Liver (tissue), 9 donors: ENCODE data around the gene LRRFIP2. TPM values are rescaled to one million over a fixed set of nuclear protein-coding genes. Genes with fewer than 3 reads are reported as not detected.

Experiments
- DNase-seq: peaks from one replicate; pipeline ENCODE4 v3.0.0-alpha.2; 2017; ENCODE audit warnings: low spot score
- H3K27ac ChIP-seq, 2 donors: one replicate each; pipeline ENCODE4 v1.7.0; 2013; ENCODE audit warnings: inconsistent platforms in 2 of 2, low read length in 2 of 2, control low read depth in 1 of 2, low read depth in 1 of 2, mild to moderate bottlenecking in 1 of 2
- H3K27me3 ChIP-seq, 4 donors: one replicate each; pipeline versions ENCODE4 v1.6.1 to v1.7.0; 2013; ENCODE audit warnings: low read length in 3 of 4, inconsistent platforms in 1 of 4, mild to moderate bottlenecking in 1 of 4, moderate library complexity in 1 of 4; ENCODE audit not compliant: control insufficient read depth in 4 of 4, insufficient read depth in 4 of 4
- H3K36me3 ChIP-seq, 4 donors: one replicate each; pipeline versions ENCODE4 v1.6.1 to v1.7.0; 2013; ENCODE audit warnings: low read length in 3 of 4, mild to moderate bottlenecking in 3 of 4, low read depth in 1 of 4, moderate library complexity in 1 of 4; ENCODE audit not compliant: control insufficient read depth in 4 of 4, insufficient read depth in 3 of 4
- H3K4me1 ChIP-seq, 4 donors: one replicate each; pipeline versions ENCODE4 v1.6.1 to v1.7.0; 2013; ENCODE audit warnings: low read length in 3 of 4, mild to moderate bottlenecking in 3 of 4, moderate library complexity in 1 of 4; ENCODE audit not compliant: control insufficient read depth in 4 of 4, insufficient read depth in 4 of 4
- H3K4me3 ChIP-seq, 3 donors: one replicate each; pipeline versions ENCODE4 v1.6.1 to v1.7.0; 2013; ENCODE audit warnings: low read length in 3 of 3, control low read depth in 1 of 3, low read depth in 1 of 3, mild to moderate bottlenecking in 1 of 3
- H3K9ac ChIP-seq, 2 donors: one replicate each; pipeline ENCODE4 v1.7.0; 2013; ENCODE audit warnings: low read length in 2 of 2, mild to moderate bottlenecking in 2 of 2, moderate library complexity in 2 of 2, control low read depth in 1 of 2, low read depth in 1 of 2
- H3K9me3 ChIP-seq, 4 donors: one replicate each; pipeline versions ENCODE4 v1.6.1 to v1.7.0; 2013; ENCODE audit warnings: low read length in 3 of 4; ENCODE audit not compliant: control insufficient read depth in 4 of 4
- EGR1 ChIP-seq, 2 donors: IDR thresholded peaks; 2 replicates each; pipeline ENCODE4 v1.6.1; 2016 to 2018; ENCODE audit warnings: antibody characterized with exemption in 2 of 2, low read depth in 2 of 2
- FOXA1 ChIP-seq: IDR thresholded peaks from 2 replicates; pipeline ENCODE4 v1.6.1; 2016; ENCODE audit warnings: antibody characterized with exemption
- FOXA2 ChIP-seq: IDR thresholded peaks from 2 replicates; pipeline ENCODE4 v1.6.1; 2016; ENCODE audit warnings: antibody characterized with exemption
- GABPA ChIP-seq, 2 donors: IDR thresholded peaks in 1 of 2; conservative IDR thresholded peaks in 1 of 2; 2 replicates each; pipeline ENCODE4 v1.6.1; 2016; ENCODE audit warnings: antibody characterized with exemption in 2 of 2, mild to moderate bottlenecking in 1 of 2, moderate library complexity in 1 of 2
- HNF4A ChIP-seq, 2 donors: conservative IDR thresholded peaks; 2 replicates each; pipeline ENCODE4 v1.6.1; 2016; ENCODE audit warnings: antibody characterized with exemption in 2 of 2, mild to moderate bottlenecking in 2 of 2
- HNF4G ChIP-seq: IDR thresholded peaks from 2 replicates; pipeline ENCODE4 v1.6.1; 2016; ENCODE audit warnings: antibody characterized with exemption
- JUND ChIP-seq, 2 donors: IDR thresholded peaks; 2 replicates each; pipeline ENCODE4 v1.6.1; 2016; ENCODE audit warnings: antibody characterized with exemption in 2 of 2
- NR2F2 ChIP-seq: IDR thresholded peaks from 2 replicates; pipeline ENCODE4 v1.6.1; 2016; ENCODE audit warnings: antibody characterized with exemption
- RAD21 ChIP-seq, 2 donors: IDR thresholded peaks; 2 replicates each; pipeline ENCODE4 v1.6.1; 2016; ENCODE audit warnings: antibody characterized with exemption in 2 of 2, mild to moderate bottlenecking in 2 of 2
- RXRA ChIP-seq, 2 donors: IDR thresholded peaks; 2 replicates each; pipeline ENCODE4 v1.6.1; 2017 to 2018; ENCODE audit warnings: antibody characterized with exemption in 2 of 2, mild to moderate bottlenecking in 1 of 2
- TAF1 ChIP-seq: conservative IDR thresholded peaks from 2 replicates; pipeline ENCODE4 v1.6.1; 2016; ENCODE audit warnings: antibody characterized with exemption, mild to moderate bottlenecking
- WGBS: extraction: QIAGEN DNeasy Blood & Tissue Kit; methylation state at CpG from one replicate; pipeline ENCODE4 v1.1.7; 2013; 5-methylcytosine and 5-hydroxymethylcytosine counted together
- polyA plus RNA-seq, 2 donors: library from polyadenylated mRNA; stranded (reverse) in 1 of 2; unstranded in 1 of 2; fragments of 200-250 nt in 1 of 2; fragments of >200 nt in 1 of 2; fragmentation: Nextera tagmentation in 1 of 2; extraction: Ambion mirVana in 1 of 2; gene quantifications; one replicate each; pipeline versions ENCODE4 v1.2.1 to v1.2.3, GENCODE V29; 2013 to 2015
- total RNA-seq, 2 donors: library from RNA; depleted of rRNA; stranded (reverse); fragments of >200 nt; gene quantifications; one replicate each; pipeline ENCODE4 v1.2.3, GENCODE V29; 2014
- TF ChIP-seq, protein P1 (sequence below): IDR thresholded peaks from 2 replicates; pipeline ENCODE4 v1.6.1; 2016; ENCODE audit warnings: antibody characterized with exemption
- TF ChIP-seq, protein P2 (sequence below): fragments of 150-350 bp; IDR thresholded peaks from 2 replicates; pipeline ENCODE4 v1.5.1; 2017; ENCODE audit warnings: improper control_type of control experiment, low read depth, low read length; ENCODE audit not compliant: missing input control
- TF ChIP-seq, protein P3 (sequence below): IDR thresholded peaks from 2 replicates; pipeline ENCODE4 v1.6.1; 2016; ENCODE audit warnings: antibody characterized with exemption
- TF ChIP-seq, protein P4 (sequence below): IDR thresholded peaks from 2 replicates; pipeline ENCODE4 v1.6.1; 2016; ENCODE audit warnings: antibody characterized with exemption
- donor health status: healthy.
- donor health status: healthy.
- donor health status: healthy.
- donor health status: healthy.
- donor health status: healthy.

Gene LRRFIP2
- total and polyA plus RNA-seq, 4 donors: 22.6 to 56.9 (median 39.8) TPM

DNA sequence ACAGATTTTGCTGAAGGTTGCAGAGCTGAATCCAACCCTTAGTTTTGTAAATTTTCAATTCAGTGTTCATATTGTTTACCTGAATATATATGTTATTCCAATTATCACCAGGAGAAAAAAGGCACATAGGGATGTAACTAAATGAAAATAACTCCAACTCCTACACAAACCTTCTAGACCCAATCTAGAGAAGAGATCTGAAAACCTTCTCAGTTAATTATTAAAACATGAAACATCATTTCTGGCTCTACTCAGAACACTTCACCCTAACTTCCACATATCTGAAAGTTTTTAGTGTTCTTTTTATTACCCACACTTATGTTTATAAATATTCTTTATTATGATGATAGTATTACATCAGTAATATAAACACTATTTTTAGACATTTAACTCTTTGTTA lies 76.6 kb downstream of the LRRFIP2 start (continued):
- TF ChIP-seq, protein P1, sequence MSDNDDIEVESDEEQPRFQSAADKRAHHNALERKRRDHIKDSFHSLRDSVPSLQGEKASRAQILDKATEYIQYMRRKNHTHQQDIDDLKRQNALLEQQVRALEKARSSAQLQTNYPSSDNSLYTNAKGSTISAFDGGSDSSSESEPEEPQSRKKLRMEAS: no peak
- no peak for TF ChIP-seq GABPA (IDR thresholded peaks at IDR 0.05 in 1 of 2, conservative IDR thresholded peaks at IDR 0.05 in 1 of 2)

DNA sequence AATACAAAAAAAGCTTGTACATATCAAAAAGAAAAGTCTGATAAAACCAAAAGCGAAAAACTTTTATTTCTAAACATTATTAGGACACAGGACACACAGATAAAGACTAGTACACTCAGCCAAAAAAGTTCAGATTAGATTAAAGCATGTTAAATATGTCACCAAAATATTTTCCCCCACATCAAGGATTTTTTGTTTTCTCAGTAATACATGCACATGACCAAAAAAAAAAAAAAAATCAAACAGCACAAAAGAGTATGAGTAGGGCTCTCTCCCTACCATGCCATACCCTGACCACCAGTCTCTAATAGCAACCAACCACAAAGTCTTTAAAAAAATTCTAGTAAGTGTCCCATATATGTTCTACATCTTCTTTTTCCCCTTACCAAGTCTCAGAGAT lies 77.4 kb downstream of the LRRFIP2 start:
- no peaks in the 10 kb centered on the region for H3K27me3 ChIP-seq
- no peak overlapping the region for H3K9ac ChIP-seq
- no peak overlapping the region for H3K4me3 ChIP-seq
- H3K4me1 ChIP-seq: peaks cover 4 to 11% (median 6%) of the 10 kb centered on the region in 4 donors
- DNase-seq: no peak
- TF ChIP-seq RXRA (IDR thresholded peaks at IDR 0.05) (no peak), HNF4A (conservative IDR thresholded peaks at IDR 0.05) (no peak), JUND (IDR thresholded peaks at IDR 0.05) (no peak), FOXA2 (no peak), HNF4G (no peak), RAD21 (IDR thresholded peaks at IDR 0.05) (no peak), TAF1 (no peak), FOXA1 (no peak)
- TF ChIP-seq, protein P1: no peak
- TF ChIP-seq, protein P2, sequence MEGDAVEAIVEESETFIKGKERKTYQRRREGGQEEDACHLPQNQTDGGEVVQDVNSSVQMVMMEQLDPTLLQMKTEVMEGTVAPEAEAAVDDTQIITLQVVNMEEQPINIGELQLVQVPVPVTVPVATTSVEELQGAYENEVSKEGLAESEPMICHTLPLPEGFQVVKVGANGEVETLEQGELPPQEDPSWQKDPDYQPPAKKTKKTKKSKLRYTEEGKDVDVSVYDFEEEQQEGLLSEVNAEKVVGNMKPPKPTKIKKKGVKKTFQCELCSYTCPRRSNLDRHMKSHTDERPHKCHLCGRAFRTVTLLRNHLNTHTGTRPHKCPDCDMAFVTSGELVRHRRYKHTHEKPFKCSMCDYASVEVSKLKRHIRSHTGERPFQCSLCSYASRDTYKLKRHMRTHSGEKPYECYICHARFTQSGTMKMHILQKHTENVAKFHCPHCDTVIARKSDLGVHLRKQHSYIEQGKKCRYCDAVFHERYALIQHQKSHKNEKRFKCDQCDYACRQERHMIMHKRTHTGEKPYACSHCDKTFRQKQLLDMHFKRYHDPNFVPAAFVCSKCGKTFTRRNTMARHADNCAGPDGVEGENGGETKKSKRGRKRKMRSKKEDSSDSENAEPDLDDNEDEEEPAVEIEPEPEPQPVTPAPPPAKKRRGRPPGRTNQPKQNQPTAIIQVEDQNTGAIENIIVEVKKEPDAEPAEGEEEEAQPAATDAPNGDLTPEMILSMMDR: no peak
- TF ChIP-seq, protein P3, sequence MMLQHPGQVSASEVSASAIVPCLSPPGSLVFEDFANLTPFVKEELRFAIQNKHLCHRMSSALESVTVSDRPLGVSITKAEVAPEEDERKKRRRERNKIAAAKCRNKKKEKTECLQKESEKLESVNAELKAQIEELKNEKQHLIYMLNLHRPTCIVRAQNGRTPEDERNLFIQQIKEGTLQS: no peak
- TF ChIP-seq, protein P4, sequence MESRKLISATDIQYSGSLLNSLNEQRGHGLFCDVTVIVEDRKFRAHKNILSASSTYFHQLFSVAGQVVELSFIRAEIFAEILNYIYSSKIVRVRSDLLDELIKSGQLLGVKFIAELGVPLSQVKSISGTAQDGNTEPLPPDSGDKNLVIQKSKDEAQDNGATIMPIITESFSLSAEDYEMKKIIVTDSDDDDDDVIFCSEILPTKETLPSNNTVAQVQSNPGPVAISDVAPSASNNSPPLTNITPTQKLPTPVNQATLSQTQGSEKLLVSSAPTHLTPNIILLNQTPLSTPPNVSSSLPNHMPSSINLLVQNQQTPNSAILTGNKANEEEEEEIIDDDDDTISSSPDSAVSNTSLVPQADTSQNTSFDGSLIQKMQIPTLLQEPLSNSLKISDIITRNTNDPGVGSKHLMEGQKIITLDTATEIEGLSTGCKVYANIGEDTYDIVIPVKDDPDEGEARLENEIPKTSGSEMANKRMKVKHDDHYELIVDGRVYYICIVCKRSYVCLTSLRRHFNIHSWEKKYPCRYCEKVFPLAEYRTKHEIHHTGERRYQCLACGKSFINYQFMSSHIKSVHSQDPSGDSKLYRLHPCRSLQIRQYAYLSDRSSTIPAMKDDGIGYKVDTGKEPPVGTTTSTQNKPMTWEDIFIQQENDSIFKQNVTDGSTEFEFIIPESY: no peak
- 30% methylated on average over 1 of the region's 1 CpG for WGBS
- H3K9me3 ChIP-seq: no peaks in the 10 kb centered on the region
- peaks cover 0 to 4% (median 3%) of the 10 kb centered on the region in 4 donors for H3K36me3 ChIP-seq
- H3K27ac ChIP-seq: peak overlapping the region in 1 of 2 donors; percentile 7

DNA sequence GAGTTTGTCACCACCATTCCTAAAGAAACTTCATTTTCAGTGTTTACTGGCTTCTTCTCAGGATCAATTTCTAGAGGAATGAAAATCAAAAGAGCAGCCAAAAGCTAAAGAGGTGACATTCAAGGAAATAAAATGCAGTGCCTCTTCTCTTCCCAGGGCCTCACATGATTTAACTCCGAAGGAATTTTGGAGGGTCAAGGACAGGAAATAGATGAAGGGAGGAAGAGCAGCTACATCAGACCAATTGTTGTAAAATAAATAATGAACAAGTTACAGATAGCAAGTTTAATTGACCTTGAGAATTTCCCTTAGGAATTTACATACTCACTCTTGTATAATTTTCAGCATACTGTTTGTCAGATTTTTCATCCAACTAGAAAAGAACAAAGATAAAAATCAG lies 78.1 kb downstream of the LRRFIP2 start:
- H3K27ac ChIP-seq: no peak overlapping the region
- no peaks in the 10 kb centered on the region for H3K27me3 ChIP-seq
- H3K4me3 ChIP-seq: no peak overlapping the region
- H3K9ac ChIP-seq: no peak overlapping the region
- 60% methylated on average over 1 of the region's 1 CpG for WGBS
- H3K36me3 ChIP-seq: peaks cover 0 to 7% (median 4%) of the 10 kb centered on the region in 4 donors
- TF ChIP-seq, protein P3: no peak
- TF ChIP-seq EGR1 (IDR thresholded peaks at IDR 0.05; ENCODE audit: low read depth in 2 of 2): no peak
- peak in 1 of 2 donors; percentile 24 for TF ChIP-seq RXRA (IDR thresholded peaks at IDR 0.05)
- TF ChIP-seq NR2F2: peak; percentile 85
- no peak for TF ChIP-seq RAD21 (IDR thresholded peaks at IDR 0.05)
- TF ChIP-seq, protein P1: no peak
- DNase-seq: no peak
- no peaks in the 10 kb centered on the region for H3K9me3 ChIP-seq
- peaks cover 4 to 11% (median 6%) of the 10 kb centered on the region in 4 donors for H3K4me1 ChIP-seq
